ENCODE data around the gene HRAS.
A peak's percentile ranks its signal among the peaks of the same experiment; 100 is the strongest.

The HRAS gene

DNA sequence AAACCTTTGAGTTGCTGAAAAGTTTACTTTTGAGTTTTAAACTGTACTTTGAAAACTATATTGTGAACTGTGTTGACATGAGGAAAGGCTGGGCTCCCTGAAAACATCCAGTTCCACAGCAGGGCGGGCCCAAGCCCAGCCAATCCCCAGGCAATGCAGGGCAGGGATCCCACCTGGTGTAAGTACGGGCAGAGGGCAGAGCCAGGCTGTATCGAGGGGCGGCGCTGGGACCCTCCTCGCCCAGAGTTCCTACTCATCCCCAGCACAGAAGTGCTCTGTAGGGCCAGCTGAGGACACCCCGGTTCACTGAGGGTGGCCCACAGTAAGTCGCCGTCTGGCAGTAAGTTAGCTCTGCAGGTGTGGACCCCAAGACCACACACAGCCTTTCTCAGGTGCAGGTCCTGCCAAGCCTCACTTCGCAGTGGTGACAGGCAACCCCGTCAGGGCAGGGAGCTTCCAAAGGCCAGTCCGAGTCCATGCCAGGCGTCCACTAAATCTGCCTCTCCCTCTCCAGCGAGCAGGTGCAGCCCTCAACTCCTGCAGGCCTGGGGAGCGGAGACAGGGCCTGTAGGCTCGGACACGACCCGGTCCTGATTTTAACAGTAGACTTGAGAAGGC lies 31.7 kb upstream of the HRAS start:
- DNase-seq, result no peak

DNA sequence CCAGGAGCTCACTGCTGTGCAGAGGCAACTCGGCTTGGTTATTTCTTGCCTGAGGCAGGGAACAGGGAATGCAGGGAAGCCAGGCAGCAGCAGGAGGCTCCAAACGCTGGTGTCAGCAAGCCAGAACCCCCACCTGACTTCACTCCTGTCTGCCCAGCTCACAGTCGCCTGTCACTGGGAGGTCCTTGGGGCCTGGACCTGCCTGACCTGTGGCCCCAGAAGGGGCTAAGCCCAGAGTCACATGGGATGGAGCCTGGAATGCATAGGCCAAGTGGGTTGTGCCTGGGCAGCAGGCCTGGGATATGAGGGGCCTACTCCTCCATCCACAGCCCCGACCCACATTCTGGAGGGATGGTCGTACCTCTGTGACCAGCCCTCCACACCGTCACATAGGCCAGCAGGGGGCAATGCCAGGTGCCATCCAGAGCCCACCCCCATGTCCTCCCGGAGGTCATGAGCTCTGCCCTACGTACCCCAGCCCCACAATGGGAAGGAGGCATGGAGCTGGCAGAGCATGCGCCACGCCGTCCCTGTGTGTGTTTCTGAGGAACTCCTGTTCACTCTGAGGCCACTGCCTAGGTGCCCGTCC lies 30.6 kb upstream of the HRAS start:
- DNase-seq, result no peak

DNA sequence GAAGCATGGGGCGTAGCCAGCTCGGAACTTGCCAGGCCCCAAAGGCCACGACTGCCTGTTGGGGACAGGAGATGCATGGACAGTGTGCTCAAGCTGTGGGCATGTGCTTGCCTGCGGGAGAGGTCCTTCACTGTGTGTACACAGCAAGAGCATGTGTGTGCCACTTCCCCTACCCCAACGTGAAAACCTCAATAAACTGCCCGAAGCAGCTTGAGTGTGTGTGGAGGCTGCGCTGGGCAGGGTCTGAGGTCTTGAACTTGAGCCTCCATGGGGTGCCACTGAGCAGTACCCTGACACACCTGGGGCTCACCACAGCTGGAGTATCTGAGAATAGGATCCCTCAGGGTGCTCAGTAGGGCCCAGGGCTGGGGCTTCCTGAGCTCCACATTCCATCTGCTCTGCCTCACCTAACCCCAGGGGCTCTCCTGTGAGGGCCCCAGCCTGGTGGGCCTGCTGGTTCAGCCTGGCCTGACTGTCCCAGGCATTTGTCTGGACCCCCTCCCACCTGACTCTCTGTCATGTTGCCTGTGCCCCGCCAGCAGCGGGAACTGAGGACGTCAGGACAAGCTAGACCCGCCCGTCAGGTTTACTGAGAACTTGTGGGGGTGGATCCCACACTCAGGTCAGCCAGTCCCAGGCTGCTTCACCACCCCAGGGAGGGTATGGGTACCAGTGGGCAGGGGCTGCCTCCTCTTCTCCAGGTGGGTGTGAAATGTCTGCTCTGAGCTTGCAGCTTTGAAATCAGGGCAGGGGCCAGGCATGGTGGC lies 28.6 kb upstream of the HRAS start:
- DNase-seq, result no peak

DNA sequence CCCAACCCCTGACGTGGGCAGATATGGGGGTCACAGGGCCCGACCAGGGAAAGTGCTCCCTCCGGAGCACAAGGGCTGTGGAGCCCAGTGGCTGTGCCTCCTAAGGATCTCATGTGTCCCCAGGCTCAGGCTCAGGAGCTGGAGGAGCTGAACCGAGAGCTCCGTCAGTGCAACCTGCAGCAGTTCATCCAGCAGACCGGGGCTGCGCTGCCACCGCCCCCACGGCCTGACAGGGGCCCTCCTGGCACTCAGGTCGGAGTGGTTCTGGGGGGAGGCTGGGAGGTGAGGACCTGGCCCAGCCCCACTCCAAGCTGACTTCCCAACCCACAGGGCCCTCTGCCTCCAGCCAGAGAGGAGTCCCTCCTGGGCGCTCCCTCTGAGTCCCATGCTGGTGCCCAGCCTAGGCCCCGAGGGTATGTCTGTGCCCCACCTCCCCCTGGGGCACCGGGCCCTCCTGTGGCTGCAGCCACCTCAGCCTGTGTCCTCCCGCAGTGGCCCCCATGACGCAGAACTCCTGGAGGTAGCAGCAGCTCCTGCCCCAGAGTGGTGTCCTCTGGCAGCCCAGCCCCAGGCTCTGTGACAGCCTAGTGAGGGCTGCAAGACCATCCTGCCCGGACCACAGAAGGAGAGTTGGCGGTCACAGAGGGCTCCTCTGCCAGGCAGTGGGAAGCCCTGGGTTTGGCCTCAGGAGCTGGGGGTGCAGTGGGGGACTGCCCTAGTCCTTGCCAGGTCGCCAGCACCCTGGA lies 27.9 kb upstream of the HRAS start:
- no peak for DNase-seq

DNA sequence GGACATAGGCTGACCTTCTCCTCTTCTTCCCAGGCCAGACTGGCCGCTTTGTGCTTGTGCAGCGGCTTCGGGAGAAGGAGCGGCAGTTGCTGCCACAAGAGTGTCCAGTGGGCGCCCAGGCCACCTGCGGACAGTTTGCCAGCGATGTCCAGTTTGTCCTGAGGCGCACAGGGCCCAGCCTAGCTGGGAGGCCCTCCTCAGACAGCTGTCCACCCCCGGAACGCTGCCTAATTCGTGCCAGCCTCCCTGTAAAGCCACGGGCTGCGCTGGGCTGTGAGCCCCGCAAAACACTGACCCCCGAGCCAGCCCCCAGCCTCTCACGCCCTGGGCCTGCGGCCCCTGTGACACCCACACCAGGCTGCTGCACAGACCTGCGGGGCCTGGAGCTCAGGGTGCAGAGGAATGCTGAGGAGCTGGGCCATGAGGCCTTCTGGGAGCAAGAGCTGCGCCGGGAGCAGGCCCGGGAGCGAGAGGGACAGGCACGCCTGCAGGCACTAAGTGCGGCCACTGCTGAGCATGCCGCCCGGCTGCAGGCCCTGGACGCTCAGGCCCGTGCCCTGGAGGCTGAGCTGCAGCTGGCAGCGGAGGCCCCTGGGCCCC lies 26.8 kb upstream of the HRAS start:
- DNase-seq, result no peak

DNA sequence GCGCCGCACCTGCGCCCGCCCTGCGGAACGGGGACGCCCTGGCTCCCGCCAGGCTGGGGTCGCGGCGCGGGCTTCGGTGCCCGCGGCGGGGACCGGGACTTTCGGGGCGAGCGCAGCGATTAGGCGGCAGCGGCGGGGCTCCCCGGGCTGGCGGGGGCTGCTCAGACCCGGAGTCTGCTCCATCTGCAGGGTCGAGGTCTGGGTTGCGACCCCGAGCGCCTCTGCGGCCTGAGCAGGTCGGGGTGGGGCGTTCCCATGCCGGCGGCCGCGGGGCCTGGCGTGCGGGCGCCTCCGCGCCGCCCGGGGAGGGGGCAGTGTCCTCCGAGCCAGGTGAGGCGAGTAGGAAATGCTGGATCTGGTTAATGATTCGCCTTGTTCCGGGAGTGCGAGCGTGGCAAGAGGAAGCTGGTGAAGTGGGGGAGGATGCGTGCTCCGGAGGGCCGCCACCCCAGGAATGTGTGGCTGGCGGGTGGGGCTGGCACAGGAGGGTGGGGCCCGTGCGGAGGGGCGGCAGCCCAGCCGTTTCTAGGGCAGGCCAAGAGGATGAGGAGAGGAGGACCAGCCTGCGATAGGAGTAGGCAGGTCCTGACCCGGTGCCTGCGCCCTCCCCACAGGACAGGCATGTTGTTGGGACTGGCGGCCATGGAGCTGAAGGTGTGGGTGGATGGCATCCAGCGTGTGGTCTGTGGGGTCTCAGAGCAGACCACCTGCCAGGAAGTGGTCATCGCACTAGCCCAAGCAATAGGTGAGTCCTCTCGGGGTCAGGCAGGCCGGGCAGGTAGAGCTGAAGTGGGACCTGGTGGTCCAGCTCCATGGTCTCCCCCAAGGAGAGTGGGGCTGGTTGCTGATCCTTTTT lies 26.0 kb upstream of the HRAS start:
- no peak for DNase-seq

DNA sequence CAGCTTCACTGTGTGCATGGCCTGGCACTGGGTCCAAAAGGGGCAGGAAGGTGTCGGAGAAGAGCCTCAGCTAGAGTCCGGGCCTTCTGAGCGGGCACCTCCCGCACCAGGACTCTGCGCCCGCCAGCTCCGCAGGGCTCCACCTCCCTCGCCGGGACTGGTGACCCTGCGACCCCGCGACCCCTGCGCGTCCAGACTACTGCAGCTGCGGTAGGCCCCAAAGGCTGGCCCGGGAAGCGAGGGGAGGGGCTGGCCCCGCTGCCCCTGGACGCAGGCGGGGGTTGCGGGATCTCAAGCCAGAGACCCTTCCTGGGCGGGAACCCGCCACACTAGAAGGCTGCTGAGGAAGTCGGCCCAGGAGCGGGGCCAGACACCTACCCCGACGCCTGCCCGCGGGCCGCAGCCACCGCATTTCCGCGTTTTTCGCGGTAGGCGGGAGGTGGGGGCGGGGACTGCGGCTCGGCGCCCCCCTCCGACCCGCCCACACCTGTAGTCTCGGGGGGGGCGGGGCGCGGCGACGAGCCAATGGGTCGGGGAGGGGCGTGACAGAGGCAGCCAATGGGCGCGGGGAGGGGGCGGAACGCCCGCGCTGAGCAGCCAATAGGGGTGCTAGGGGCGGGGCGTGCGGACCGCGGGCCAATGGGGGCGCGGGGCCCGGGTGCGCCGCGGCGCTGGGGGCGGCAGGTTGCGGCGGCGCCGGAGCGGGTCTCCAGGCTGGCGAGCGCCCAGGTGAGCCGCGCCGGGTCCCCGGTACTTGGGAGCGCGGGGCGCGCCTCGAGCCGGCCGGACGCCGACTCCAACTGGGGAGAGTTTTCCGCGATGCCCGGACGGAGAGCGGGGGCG lies 25.1 kb upstream of the HRAS start, which contains the start of the genes LMNTD2 and RASSF7:
TSS of gene LMNTD2 (minus strand) at position 434 of the 843 bp plus-strand sequence. CDS start at position 412, 22 bp downstream.
TSS of gene RASSF7 (plus strand) at position 666 of the 843 bp plus-strand sequence. CDS start 799 bp downstream, outside the sequence.
- DNase-seq, result peak; percentile 91

DNA sequence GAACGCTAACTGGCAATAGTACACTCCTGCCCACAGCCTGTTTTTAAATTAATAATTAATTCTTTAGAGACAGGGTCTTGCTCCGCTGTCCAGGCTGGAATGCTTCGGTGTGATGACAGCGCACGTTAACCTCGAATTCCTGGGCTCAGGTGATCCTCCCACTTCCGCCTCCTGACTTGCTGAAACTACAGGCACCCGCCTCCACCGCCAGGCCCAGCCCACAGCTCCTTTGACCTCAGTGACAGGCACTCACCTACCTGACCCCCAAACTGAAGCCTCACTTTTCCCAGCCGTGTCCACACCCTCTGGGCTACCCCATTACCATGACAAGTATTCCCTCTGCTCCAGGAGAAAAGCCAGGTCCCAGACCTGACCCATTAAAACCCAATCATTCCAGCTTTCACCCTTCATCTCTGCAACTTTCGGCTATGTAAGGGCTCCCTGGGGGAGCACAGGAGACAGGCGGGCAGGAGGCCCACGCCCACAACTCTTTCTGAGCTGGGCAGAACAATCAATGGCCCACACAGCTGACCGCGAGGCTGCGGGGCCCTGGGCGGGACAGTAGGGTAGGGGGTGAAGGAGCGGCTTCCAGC lies 24.4 kb upstream of the HRAS start:
- no peak for DNase-seq

DNA sequence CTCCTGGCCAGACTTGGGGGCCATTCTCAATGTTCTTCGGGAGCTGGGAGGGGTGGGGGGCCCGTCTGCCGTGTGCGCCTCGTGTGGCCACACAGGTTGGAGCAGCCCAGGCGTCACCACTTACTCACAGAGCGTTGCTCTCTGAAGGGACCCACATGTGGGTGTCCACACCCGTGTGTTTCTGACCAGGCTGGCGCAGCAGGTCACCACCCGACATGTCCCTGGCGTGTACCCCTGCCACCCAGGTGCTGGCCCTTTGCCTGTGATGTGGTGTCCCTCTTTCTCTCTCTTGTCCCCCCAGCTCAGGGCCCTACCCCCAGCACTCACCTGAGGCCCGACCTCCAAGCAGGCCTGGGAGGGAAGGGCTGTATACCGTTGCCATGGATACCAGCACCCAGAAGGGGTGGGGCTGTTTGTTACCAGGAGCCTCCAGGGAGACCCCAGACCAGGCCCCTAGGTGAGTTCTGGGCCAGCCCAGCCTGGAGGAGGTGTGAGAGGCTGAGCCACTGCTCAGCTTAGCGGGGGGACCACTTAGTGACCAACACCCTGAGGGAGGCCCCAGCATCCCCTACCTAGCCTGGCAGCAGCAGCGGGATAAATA lies 23.7 kb upstream of the HRAS start:
- DNase-seq, result no peak

DNA sequence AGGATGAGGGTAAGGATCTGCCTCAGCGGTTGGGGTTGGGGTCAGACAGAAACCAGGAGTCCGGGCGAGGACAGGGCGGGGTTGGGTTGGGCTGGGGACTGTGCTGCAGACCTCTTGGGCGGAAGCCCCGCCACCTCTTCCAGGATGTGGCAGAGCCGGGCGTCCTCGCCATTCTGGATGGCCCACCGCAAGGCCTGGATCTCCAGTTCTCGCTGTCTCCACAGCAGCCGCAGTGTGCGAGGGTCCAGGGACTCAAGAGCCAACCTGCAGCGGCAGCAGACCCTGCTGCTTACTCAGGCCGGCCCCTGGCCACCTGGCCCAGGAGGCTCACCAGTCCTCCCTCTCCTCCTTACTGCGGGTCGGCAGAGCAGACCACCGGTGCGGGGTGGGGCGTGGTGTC lies 23.1 kb upstream of the HRAS start:
- no peak for DNase-seq

DNA sequence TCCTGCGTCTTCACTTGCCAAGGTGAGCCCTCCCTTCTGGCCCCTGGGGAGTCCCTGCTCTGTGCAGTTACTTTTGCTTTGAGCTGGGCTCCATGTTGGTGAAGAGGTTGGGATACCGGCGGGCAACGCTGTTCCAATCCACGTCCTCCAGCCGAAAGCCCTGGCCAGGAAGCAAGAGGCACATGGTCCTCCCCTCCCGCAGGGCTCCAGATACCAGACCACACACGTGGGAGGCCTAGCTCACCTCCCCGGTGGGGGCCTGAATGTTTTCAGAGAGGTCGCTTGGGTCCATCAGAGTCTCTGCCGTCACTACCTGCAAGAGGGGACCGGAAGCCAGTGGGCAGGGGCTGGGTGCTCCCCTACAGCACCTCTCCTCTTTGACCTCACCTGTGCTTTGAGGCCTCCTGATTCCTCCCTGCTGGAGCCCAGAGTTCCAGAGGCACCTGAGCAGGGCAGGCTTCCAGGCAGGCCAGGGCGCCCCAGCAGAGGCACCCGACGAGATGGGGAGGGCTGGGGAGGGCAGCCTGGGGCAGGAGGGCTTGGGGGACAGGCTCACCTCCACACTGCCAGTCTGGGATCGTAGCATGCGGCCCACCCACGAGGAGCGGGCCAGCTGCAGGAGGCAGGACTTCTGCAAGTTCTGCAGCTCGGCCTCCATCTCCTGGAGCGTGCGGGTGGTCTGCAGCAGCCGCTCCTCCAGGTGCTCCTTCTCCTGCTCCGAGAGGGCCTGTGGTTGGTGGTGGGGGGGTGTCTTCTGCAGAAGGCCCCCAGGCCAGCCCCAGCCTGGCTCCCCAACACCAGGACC lies 22.2 kb upstream of the HRAS start:
- DNase-seq, result no peak

DNA sequence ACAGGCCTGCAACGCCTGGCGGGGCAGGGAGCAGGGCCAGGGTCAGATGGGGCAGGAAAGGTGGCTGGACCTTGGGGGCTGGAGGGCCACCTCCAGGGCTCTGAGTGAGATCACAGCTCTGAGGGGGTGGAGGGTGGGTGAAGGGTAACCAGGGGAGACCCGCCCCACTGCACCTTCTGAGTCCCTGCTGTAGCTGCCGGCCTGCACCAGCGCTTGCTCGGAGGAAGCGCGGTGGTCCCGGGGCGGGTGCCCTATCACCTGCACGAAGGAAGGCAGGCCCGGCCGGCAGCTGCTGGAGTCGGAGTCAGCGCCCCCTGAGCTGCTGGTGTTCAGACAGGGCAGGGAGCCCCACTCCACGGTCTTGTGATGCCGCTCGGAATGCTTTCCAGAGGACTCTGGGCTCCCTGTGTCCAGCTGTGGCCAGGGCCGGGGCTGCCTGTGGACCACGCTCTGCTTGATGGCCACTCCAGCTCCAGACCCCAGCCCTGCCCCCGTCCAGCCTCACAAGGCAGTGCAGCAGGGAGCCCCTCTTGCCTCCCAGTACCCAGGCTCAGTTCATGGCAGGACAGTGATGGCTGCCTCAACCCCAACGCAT lies 21.4 kb upstream of the HRAS start:
- no peak for DNase-seq

DNA sequence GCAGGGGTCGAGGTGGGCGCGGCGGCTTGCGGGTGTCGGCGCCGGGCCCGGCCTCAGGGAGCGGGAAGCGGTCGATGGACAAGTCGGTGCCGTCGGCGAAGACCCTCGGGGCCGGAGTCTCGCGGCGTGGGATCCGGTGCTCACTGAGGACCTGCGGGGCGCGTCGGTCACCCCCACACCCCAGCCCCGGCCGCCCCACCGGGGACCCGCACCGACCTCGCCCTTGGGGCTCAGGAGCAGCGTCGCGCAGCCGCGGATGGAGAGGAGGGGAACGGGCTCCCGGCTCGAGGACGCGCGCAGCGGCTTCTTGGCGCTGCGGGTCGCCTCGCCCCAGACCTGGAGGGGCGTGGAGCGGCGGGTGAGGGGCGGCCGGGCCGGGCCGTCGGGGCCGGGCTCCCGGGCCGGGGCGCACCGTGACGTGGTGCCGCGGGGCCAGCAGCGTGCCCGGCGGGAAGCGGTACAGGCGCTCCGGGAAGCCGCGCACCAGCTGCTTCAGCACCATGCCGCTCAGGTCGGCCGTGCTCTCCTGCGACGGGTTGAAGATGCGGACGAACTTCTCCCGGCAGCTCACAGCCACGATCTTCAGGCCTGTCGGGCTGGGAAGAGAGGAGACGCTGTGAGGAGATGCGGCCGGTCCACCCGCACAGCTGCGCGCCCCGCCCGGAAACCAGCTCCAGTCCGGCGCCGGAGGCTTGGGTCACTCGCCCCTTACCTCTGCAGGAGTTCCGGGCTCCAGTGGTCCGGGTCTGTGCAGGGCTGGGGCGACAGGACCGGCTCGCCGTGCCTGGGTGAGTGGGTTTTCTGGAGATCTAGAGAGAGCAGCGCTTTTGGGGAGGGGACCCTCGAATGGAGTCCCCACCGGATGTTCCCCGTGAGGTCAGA lies 20.6 kb upstream of the HRAS start:
- DNase-seq, result no peak

DNA sequence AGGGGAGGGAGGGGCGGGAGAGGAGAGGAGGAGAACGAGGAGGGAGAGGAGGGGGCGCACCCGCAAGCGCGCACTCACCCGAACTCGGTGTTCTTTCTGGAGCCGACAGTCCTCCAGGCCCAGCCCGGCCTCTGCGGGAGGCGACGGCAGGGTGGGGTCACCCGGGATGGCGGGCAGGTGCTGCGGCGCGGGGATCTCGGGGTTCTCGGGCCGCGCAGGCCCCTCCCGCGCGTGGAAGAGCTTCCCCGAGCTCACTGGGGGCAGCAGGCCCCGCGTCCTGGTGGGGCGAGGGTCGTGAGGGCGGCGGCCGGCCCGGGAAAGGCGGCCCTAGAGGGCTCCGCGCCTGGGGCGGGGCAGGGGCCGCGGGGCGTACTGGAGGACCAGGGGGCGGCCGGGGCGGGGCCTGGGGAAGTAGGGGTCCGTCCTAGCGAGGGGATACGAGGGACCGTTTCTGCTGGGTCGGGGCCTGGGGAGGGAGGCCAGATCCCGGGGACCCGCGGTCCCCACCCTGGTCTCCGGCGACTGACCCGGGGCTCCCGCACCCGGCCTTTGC lies 19.9 kb upstream of the HRAS start:
- no peak for DNase-seq

DNA sequence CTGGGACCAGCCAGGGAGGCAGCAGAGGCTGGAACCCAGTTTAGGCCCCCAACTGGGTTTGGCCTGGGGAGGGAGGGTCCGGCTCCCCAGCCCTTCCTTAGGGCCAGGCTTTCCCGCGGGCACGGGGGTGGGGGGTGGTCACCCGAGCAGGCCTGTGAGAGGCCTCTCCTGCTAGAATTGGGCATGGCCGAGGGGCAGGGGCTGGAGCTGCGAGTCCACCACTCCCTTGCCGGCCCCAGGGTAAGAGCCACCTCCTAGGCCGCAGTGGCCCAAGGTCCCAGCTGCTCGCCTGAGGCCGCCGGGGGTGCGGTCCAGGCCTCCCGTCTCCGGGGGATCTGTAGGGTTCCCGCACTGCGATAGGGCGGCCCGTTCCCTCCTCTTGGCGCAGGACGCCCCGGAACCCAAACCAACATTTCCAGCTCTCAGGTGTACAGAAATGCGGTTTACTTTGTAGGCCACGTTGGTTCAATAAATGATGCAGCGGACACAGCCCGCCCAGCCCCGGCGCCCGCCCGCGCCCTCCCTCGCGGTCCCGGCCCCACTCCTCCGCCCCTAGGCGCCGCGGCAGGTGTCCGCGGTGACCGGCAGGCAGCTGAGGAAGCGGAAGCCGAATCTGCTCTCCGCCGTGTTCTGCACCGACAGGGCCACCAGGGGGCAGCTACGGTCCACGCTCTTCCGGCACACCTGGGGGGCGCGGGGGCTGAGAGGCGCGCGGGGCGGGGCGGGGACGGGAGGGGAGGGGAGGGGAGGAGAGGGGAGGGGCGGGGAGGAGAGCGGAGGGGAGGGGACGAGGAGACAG lies 19.3 kb upstream of the HRAS start:
- DNase-seq, result peak; percentile 75

DNA sequence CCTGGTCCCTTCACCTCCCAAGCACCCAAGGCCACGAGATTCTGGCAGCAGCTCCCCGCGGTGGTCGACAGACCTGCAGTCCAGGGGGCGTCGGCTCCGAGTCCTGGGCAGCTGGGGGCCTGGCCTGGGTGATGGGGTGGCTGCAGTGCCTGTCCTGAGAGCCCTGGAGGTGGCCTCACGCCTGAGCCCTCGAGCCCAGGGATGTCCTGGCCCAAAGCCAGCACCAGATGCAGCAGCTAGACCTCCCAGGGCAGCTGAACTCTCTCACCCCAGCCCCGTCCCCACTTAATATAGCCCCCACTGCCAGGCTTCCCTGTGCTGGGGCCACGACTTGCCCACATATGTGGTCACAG lies 18.6 kb upstream of the HRAS start:
- DNase-seq, result no peak

Measured in CD4-positive, alpha-beta T cell treated with Interferon gamma for 1 hour (primary cell).